PFSK-1 (cell line): ENCODE data around the gene SORBS2.

Experiments
- FOXP2 ChIP-seq: optimal IDR thresholded peaks from 2 replicates; pipeline ENCODE3; 2011; ENCODE audit warnings: borderline replicate concordance, control low read depth, inconsistent platforms; ENCODE audit not compliant: insufficient read depth; ENCODE audit errors: extremely low read length, extremely low read depth
- POLR2AphosphoS5 ChIP-seq: IDR thresholded peaks from 2 replicates; pipeline ENCODE4 v1.6.1; 2012; ENCODE audit warnings: low read depth, mild to moderate bottlenecking, control low read depth, low read length, moderate library complexity
- SIN3A ChIP-seq: IDR thresholded peaks from 2 replicates; pipeline ENCODE4 v1.6.1; 2012; ENCODE audit warnings: mild to moderate bottlenecking, low read length, moderate library complexity, borderline replicate concordance; ENCODE audit not compliant: insufficient read depth
- TAF1 ChIP-seq: IDR thresholded peaks from 2 replicates; pipeline ENCODE4 v1.6.1; 2012; ENCODE audit warnings: low read length, control low read depth, borderline replicate concordance; ENCODE audit not compliant: insufficient read depth
- TF ChIP-seq, protein P1 (sequence below), 2 experiments: IDR thresholded peaks; 2 replicates each; pipeline versions ENCODE4 v1.6.1 to v1.8.0; 2011 to 2012; ENCODE audit warnings: low read depth in 2 of 2, low read length in 2 of 2, control low read depth in 1 of 2, inconsistent platforms in 1 of 2, mild to moderate bottlenecking in 1 of 2, moderate library complexity in 1 of 2; ENCODE audit not compliant: insufficient read depth in 1 of 2

SORBS2 gene

DNA sequence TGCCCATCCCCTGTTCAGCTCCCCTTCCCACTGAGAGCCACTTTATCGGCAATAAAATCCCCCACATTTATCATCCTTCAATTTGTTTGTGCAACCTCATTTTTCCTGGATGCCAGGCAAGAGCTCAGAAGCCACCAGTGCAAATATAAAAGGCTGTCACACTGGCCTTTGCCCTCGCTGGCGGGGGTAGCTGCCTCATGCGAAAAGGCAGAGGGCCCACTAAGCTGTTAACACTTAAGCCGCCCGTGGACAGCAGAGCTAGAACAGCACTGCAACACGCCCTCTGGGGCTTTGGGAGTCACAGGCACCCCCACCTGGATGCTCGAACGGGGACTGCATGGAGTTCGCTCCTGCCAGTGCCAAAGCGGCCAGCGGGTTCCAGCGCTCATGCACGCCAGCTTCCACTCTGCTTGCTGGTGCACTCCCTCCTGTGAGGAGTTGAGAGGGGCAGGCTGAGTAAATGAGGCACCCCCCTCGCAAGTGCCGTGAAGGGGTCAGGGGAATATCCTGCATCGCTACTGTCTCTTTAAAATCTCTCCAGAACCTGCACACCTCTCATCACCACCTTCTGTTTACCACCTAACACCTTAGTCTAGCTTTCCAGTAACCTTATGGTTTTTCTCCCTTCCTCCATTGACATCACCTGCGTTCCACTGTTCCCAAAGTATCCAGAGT lies 99.5 kb downstream of the SORBS2 start:
- TF ChIP-seq, protein P1, sequence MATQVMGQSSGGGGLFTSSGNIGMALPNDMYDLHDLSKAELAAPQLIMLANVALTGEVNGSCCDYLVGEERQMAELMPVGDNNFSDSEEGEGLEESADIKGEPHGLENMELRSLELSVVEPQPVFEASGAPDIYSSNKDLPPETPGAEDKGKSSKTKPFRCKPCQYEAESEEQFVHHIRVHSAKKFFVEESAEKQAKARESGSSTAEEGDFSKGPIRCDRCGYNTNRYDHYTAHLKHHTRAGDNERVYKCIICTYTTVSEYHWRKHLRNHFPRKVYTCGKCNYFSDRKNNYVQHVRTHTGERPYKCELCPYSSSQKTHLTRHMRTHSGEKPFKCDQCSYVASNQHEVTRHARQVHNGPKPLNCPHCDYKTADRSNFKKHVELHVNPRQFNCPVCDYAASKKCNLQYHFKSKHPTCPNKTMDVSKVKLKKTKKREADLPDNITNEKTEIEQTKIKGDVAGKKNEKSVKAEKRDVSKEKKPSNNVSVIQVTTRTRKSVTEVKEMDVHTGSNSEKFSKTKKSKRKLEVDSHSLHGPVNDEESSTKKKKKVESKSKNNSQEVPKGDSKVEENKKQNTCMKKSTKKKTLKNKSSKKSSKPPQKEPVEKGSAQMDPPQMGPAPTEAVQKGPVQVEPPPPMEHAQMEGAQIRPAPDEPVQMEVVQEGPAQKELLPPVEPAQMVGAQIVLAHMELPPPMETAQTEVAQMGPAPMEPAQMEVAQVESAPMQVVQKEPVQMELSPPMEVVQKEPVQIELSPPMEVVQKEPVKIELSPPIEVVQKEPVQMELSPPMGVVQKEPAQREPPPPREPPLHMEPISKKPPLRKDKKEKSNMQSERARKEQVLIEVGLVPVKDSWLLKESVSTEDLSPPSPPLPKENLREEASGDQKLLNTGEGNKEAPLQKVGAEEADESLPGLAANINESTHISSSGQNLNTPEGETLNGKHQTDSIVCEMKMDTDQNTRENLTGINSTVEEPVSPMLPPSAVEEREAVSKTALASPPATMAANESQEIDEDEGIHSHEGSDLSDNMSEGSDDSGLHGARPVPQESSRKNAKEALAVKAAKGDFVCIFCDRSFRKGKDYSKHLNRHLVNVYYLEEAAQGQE (IDR thresholded peaks at IDR 0.05; ENCODE audit: insufficient read depth in 1 of 2, low read depth in 2 of 2, low read length in 2 of 2), result no peak

DNA sequence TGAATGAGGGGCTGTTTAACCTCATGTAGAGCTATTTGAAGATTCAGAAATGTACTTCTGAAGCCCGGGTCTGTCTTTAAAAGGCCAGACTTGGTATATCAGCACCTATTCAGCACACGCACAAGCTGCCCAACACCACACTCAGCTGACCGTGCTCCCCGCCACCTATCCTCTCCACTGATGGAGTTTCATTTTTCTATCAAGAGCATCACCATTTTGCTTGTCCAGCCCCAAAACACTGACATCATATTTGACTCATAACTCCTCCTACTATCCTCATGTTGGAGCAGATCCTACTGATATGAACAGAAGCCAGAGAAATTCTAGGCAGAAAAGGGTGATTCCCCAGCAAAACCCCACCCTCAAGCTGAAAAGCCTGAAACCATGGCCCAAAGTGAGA lies 100.3 kb downstream of the SORBS2 start:
- TF ChIP-seq FOXP2 (no peak), TAF1 (no peak), SIN3A (no peak), POLR2AphosphoS5 (no peak)
- TF ChIP-seq, protein P1 (IDR thresholded peaks at IDR 0.05; ENCODE audit: insufficient read depth in 1 of 2, low read depth in 2 of 2, low read length in 2 of 2), result no peak

DNA sequence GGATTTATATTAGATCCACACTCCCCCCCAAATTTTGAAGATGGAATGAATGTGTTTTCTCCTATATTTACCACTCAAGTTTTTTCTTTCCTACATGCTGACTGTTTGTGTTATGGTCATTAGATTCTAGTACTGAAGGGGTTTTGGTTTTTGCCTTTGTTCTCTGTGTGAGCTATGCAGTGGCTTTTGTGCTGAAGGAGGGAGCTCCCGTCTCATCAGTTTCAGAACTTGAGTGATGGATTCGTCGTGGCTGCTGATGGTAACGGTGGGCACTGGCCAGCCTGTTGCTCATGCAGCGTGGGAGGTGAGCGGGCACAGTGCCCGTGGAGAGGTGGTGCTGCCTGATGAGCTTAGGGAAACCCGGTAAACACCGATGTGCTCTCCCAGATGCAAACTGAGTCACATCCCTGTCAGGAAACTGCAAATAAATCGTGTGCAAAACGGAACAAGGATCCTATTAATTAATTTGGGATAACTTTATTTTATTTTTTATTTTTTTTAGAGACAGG lies 101.5 kb downstream of the SORBS2 start:
- TF ChIP-seq, protein P1 (IDR thresholded peaks at IDR 0.05; ENCODE audit: insufficient read depth in 1 of 2, low read depth in 2 of 2, low read length in 2 of 2), result no peak
- no peak for TF ChIP-seq SIN3A
- TF ChIP-seq FOXP2, result no peak
- TF ChIP-seq TAF1, result no peak
- no peak for TF ChIP-seq POLR2AphosphoS5

DNA sequence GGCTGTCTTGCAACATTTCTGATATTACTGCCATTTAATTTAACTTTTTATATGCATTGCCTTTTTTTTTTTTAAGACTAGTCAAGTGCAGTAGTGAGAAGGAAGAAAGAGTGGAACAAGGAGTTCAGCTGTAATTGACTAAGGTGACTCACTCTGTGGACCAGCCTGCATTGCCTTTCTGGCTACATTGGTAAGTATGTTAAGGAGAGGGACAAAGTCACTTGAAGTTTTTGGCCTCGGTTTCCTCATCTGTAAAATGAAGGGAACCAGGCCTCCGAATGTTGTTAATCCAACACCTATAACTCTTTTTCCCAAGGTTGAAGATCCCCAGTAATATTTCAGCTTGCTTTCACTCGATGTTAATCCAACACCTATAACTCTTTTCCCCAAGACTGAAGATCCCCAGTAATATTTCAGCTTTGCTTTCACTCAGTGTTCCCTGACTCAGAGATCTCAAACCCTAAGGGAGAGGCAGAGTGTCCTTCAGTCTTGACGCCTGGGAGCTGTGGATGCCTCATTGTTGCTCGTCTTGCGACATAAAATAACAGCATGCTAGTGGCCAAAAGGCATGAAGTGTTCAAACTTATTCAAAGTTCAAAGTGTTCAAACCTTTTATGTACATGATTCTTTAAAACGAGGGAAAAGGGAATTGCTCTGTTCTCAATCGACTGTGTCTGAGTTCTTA lies 102.0 kb downstream of the SORBS2 start:
- TF ChIP-seq, protein P1 (IDR thresholded peaks at IDR 0.05; ENCODE audit: insufficient read depth in 1 of 2, low read depth in 2 of 2, low read length in 2 of 2), result no peak
- TF ChIP-seq TAF1, result no peak
- TF ChIP-seq FOXP2, result no peak
